ENCODE results near the gene PTPN13.

GRCh38 chr4:86815653-86816052 lies 221.5 kb downstream of the PTPN13 start:
- TF ChIP-seq EZH2phosphoT487 (IDR thresholded peaks at IDR 0.05; ENCODE audit: insufficient read depth, low read depth) (no peak), EZH2 (IDR thresholded peaks at IDR 0.05; ENCODE audit: insufficient read depth, poor library complexity, severe bottlenecking) (no peak)

Data from GM23248 (cell line).